Activated T-cell treated with anti-CD3 and anti-CD28 coated beads, Interleukin-2, amount 50 U/mL, for 48 hours (primary cell): Measurements from ENCODE around the gene SLC25A36.

Experiments
- DNase-seq, 2 experiments: peaks; one replicate each; pipeline ENCODE4 v3.0.0-alpha.2; 2020

The SLC25A36 gene

DNA sequence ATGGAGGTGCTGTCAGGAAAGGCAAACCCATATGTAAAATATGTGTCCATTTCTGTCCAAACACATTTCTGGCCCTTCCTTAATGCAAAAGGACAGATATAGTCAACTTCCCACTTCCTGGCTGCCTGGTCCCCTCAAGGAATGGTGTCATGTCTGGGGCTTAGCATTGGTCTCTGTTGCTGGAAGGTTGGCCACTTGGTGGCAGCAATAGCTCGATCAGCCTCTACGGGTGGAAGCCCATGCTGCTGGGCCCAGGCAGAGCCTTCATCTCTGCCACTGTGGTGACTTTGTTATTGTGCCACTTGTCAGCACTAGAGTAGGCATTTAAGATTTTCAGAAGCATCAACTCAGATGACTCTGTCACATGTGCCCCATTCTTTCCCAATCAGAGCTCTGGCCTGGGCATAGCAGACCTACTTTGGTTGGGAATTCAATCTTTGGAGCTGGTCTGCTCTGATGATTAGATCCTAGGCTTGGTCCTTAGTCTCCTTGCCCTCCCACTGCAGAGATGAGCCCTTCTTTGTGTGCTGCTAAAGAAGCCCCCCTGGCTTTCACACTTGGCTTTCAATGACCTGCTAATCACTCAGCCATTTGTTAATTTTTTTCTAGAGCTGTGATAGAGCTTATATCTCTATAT, 58.5 kb downstream of the SLC25A36 start:
- peak; percentile 51 to 63 for DNase-seq

GRCh38 chr3:141000686-141001085, 59.0 kb downstream of the SLC25A36 start:
- DNase-seq: no peak

GRCh38 chr3:141006344-141006743, 64.7 kb downstream of the SLC25A36 start:
- DNase-seq: no peak

DNA sequence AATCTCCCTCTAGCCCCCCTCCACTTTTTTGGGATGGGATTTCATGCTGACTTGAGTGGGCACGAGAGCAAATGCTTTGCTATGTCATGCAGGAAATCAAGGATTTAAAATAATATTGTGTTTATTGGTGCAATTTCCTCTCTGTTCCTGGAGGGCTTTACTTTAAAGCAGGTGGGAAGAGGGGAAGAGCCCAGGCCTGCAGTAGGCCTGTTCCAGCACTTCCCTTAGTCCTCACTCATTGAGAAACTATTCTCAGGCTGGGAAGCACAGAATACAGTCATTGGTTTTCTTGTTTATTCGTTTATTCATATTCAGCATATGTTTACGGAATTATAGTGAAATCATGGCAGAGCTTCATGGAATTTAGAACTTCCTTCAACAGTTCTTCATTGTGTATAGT, 67.9 kb downstream of the SLC25A36 start:
- DNase-seq: no peak

- DNase-seq: peak; percentile 88
Observed at GRCh38 chr3:141011232-141011996, 69.8 kb downstream of the SLC25A36 start.

- no peak for DNase-seq
Observed at GRCh38 chr3:141011997-141012262, 70.3 kb downstream of the SLC25A36 start.

- DNase-seq: no peak
Observed at GRCh38 chr3:141012571-141012970, 70.9 kb downstream of the SLC25A36 start.

DNA sequence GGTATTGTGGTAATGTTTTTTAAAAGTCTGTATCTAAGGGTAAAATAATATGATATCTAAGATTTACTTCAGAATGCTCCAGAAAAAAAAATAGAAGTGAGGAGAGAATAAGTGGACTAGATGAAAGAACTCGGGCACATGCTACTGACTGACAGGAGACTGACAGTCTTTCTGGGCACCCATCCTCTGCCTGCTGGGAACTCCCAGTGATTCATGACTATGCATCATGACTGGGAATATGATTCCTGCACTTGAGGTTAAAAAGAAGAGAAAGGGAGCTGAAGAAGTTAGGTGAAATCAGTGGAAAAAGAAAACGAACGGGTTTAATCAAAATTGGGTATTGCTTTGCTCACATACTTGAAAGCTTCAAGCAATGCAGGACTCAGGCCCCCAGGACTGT, 73.8 kb downstream of the SLC25A36 start:
- DNase-seq: no peak

- DNase-seq: peak; percentile 35 to 40
Observed at GRCh38 chr3:141017366-141018322, 76.0 kb downstream of the SLC25A36 start.

DNA sequence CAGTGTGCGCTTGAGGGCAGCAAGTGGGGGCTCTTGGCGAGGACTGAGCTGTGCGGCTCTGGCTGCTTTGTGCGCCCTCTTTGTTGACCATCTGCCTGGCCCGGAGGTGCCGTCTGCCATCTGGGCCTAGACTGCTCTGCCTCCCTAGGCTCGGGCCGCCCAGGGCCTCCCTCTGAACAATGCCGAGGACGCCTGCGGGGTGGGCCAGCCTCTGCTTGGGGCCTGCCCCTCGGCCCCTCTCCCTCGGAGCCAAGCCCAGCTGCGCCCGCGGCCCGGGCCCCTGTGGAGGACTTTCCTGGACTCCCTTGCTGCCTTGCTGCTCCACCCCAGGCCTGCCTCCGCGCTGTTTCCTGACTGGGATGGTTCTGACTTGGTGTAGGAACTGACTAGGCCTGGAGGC, 77.6 kb downstream of the SLC25A36 start:
- DNase-seq: no peak

- DNase-seq: peak in 1 of 2 experiments; percentile 22
Observed at GRCh38 chr3:141020143-141020830, 78.7 kb downstream of the SLC25A36 start.

GRCh38 chr3:141021261-141021660, 79.6 kb downstream of the SLC25A36 start:
- no peak for DNase-seq
